Astrocyte (in vitro differentiated cells and primary cell): ENCODE results near the gene HAPLN2. TPM values are rescaled to one million over a fixed set of nuclear protein-coding genes. Genes with fewer than 3 reads are reported as not detected.

Experiments
- DNase-seq: peaks from one replicate; pipeline ENCODE4 v3.0.0-alpha.2; 2010; ENCODE audit warnings: low read depth
- FAIRE-seq: peaks from 2 replicates; lab custom pipeline; 2011; peaks lifted over from hg19 to GRCh38; lab: Jason Lieb, UNC
- H2AFZ ChIP-seq: 2 replicates; pipeline ENCODE4 v1.6.0; 2012; ENCODE audit warnings: low read depth, low read length, inconsistent platforms
- H3K27ac ChIP-seq: 2 replicates; pipeline ENCODE4 v1.5.1; 2011; ENCODE audit warnings: low read depth, low read length, inconsistent platforms
- H3K27me3 ChIP-seq: 2 replicates; pipeline ENCODE4 v1.6.0; 2011; ENCODE audit warnings: low read length, inconsistent platforms; ENCODE audit not compliant: insufficient read depth
- H3K36me3 ChIP-seq: 2 replicates; pipeline ENCODE4 v1.5.1; 2011; ENCODE audit warnings: low read length, inconsistent platforms; ENCODE audit not compliant: insufficient read depth
- H3K4me1 ChIP-seq: 2 replicates; pipeline ENCODE4 v1.5.1; 2011; ENCODE audit warnings: low read length, inconsistent platforms; ENCODE audit not compliant: insufficient read depth
- H3K4me2 ChIP-seq: 2 replicates; pipeline ENCODE4 v1.6.0; 2012; ENCODE audit warnings: low read length, inconsistent platforms
- H3K4me3 ChIP-seq: 2 replicates; pipeline ENCODE4 v1.5.1; 2011; ENCODE audit warnings: low read depth, mild to moderate bottlenecking, low read length, inconsistent platforms; ENCODE audit not compliant: insufficient read depth
- H3K79me2 ChIP-seq: 2 replicates; pipeline ENCODE4 v1.6.0; 2012; ENCODE audit warnings: mild to moderate bottlenecking, low read length, inconsistent platforms; ENCODE audit not compliant: insufficient read depth
- H3K9ac ChIP-seq: 2 replicates; pipeline ENCODE4 v1.6.0; 2012; ENCODE audit warnings: mild to moderate bottlenecking, low read length, inconsistent platforms
- H3K9me3 ChIP-seq: 2 replicates; pipeline ENCODE4 v1.5.1; 2012; ENCODE audit warnings: low read depth, mild to moderate bottlenecking, low read length, inconsistent platforms; ENCODE audit not compliant: insufficient read depth
- H4K20me1 ChIP-seq: 2 replicates; pipeline ENCODE4 v1.6.0; 2012; ENCODE audit warnings: low read length, inconsistent platforms; ENCODE audit not compliant: insufficient read depth
- H3K27ac Mint-ChIP-seq: one replicate; pipeline ENCODE4 v1.8.0; 2021; ENCODE audit warnings: mild to moderate bottlenecking, mixed read lengths; ENCODE audit not compliant: unreplicated experiment
- H3K27me3 Mint-ChIP-seq: one replicate; pipeline ENCODE4 v1.8.0; 2021; ENCODE audit warnings: low read depth, mixed read lengths; ENCODE audit not compliant: unreplicated experiment
- H3K36me3 Mint-ChIP-seq: one replicate; pipeline ENCODE4 v1.8.0; 2021; ENCODE audit warnings: low read depth, mixed read lengths; ENCODE audit not compliant: unreplicated experiment
- H3K4me1 Mint-ChIP-seq: one replicate; pipeline ENCODE4 v1.8.0; 2021; ENCODE audit warnings: low read depth, mixed read lengths; ENCODE audit not compliant: unreplicated experiment
- H3K4me3 Mint-ChIP-seq: one replicate; pipeline ENCODE4 v1.8.0; 2021; ENCODE audit warnings: mild to moderate bottlenecking, moderate library complexity, mixed read lengths; ENCODE audit not compliant: unreplicated experiment
- H3K9me3 Mint-ChIP-seq: one replicate; pipeline ENCODE4 v1.8.0; 2021; ENCODE audit warnings: mild to moderate bottlenecking, mixed read lengths; ENCODE audit not compliant: unreplicated experiment
- EZH2 ChIP-seq: IDR thresholded peaks from 2 replicates; pipeline ENCODE4 v1.6.1; 2012; ENCODE audit warnings: mild to moderate bottlenecking, low read length, inconsistent platforms; ENCODE audit not compliant: insufficient read depth
- total RNA-seq: library from RNA; stranded (reverse); gene quantifications from 2 replicates; pipeline ENCODE4 v1.2.1, GENCODE V29; 2021
- TF ChIP-seq, protein P1 (sequence below): IDR thresholded peaks from 2 replicates; pipeline ENCODE4 v1.5.1; 2011; ENCODE audit warnings: low read depth, mild to moderate bottlenecking, inconsistent platforms, low read length, moderate library complexity; ENCODE audit not compliant: insufficient read depth

The HAPLN2 gene
- total RNA-seq, 1 donor from 2014 or later = not detected

- Histone ChIP-seq H4K20me1 (peaks cover 9% of the 10 kb centered on the region), H3K79me2 (no peaks in the 10 kb centered on the region), H3K27ac (no peak overlapping the region), H3K36me3 (no peaks in the 10 kb centered on the region), H3K4me1 (peaks cover 3% of the 10 kb centered on the region), H3K9ac (no peak overlapping the region), H3K27me3 (peaks cover 79% of the 10 kb centered on the region), H3K4me3 (no peak overlapping the region), H3K4me2 (no peak overlapping the region), H3K9me3 (peaks cover 3% of the 10 kb centered on the region), H2AFZ (no peak overlapping the region)
- no peak overlapping the region for H3K4me3 Mint-ChIP-seq
- FAIRE-seq (no peak), DNase-seq (no peak)
- H3K27me3 Mint-ChIP-seq = peaks cover 83% of the 10 kb centered on the region
- H3K9me3 Mint-ChIP-seq = no peaks in the 10 kb centered on the region
- H3K4me1 Mint-ChIP-seq = peaks cover 1% of the 10 kb centered on the region
- H3K27ac Mint-ChIP-seq = no peak overlapping the region
- no peak for TF ChIP-seq EZH2
- TF ChIP-seq, protein P1, sequence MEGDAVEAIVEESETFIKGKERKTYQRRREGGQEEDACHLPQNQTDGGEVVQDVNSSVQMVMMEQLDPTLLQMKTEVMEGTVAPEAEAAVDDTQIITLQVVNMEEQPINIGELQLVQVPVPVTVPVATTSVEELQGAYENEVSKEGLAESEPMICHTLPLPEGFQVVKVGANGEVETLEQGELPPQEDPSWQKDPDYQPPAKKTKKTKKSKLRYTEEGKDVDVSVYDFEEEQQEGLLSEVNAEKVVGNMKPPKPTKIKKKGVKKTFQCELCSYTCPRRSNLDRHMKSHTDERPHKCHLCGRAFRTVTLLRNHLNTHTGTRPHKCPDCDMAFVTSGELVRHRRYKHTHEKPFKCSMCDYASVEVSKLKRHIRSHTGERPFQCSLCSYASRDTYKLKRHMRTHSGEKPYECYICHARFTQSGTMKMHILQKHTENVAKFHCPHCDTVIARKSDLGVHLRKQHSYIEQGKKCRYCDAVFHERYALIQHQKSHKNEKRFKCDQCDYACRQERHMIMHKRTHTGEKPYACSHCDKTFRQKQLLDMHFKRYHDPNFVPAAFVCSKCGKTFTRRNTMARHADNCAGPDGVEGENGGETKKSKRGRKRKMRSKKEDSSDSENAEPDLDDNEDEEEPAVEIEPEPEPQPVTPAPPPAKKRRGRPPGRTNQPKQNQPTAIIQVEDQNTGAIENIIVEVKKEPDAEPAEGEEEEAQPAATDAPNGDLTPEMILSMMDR = no peak
- peaks cover 9% of the 10 kb centered on the region for H3K36me3 Mint-ChIP-seq
Observed at GRCh38 chr1:156647351-156647750, 28.1 kb downstream of the HAPLN2 start.

DNA sequence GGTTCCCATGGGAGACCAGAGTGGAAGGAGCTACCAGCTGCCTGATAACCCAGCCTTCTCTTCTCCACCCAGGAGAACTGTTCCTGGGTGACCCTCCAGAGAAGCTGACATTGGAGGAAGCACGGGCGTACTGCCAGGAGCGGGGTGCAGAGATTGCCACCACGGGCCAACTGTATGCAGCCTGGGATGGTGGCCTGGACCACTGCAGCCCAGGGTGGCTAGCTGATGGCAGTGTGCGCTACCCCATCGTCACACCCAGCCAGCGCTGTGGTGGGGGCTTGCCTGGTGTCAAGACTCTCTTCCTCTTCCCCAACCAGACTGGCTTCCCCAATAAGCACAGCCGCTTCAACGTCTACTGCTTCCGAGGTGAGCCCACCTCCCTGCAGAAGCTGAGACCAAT lies 29.3 kb downstream of the HAPLN2 start:
- H4K20me1 ChIP-seq = peaks cover 3% of the 10 kb centered on the region
- Mint-ChIP-seq H3K4me1 (no peaks in the 10 kb centered on the region), H3K9me3 (no peaks in the 10 kb centered on the region), H3K36me3 (peaks cover 11% of the 10 kb centered on the region), H3K27ac (no peak overlapping the region), H3K27me3 (peaks cover 79% of the 10 kb centered on the region), H3K4me3 (no peak overlapping the region)
- H3K4me2 ChIP-seq = no peak overlapping the region
- H3K4me1 ChIP-seq = no peaks in the 10 kb centered on the region
- H3K9ac ChIP-seq = no peak overlapping the region
- peaks cover 70% of the 10 kb centered on the region for H3K27me3 ChIP-seq
- H3K36me3 ChIP-seq = no peaks in the 10 kb centered on the region
- no peak for FAIRE-seq
- TF ChIP-seq, protein P1 = no peak
- no peak for TF ChIP-seq EZH2
- H3K4me3 ChIP-seq = no peak overlapping the region
- H3K79me2 ChIP-seq = no peaks in the 10 kb centered on the region
- H3K9me3 ChIP-seq = peaks cover 3% of the 10 kb centered on the region
- no peak overlapping the region for H3K27ac ChIP-seq
- DNase-seq = no peak
- no peak overlapping the region for H2AFZ ChIP-seq

GRCh38 chr1:156648951-156649350 lies 29.7 kb downstream of the HAPLN2 start:
- H3K4me3 Mint-ChIP-seq = no peak overlapping the region
- FAIRE-seq (no peak), DNase-seq (no peak)
- peaks cover 3% of the 10 kb centered on the region for H4K20me1 ChIP-seq
- no peak overlapping the region for H3K27ac ChIP-seq
- no peaks in the 10 kb centered on the region for H3K4me1 ChIP-seq
- H3K27ac Mint-ChIP-seq = no peak overlapping the region
- H3K9ac ChIP-seq = no peak overlapping the region
- no peaks in the 10 kb centered on the region for H3K4me1 Mint-ChIP-seq
- H3K4me3 ChIP-seq = no peak overlapping the region
- no peaks in the 10 kb centered on the region for H3K9me3 Mint-ChIP-seq
- H3K36me3 Mint-ChIP-seq = peaks cover 11% of the 10 kb centered on the region
- H3K36me3 ChIP-seq = no peaks in the 10 kb centered on the region
- no peak overlapping the region for H2AFZ ChIP-seq
- H3K9me3 ChIP-seq = peaks cover 3% of the 10 kb centered on the region
- no peak overlapping the region for H3K4me2 ChIP-seq
- TF ChIP-seq, protein P1 = no peak
- no peak for TF ChIP-seq EZH2
- H3K27me3 Mint-ChIP-seq = peaks cover 80% of the 10 kb centered on the region
- H3K27me3 ChIP-seq = peaks cover 70% of the 10 kb centered on the region
- H3K79me2 ChIP-seq = no peaks in the 10 kb centered on the region
